Bronchial epithelial cell (primary cell): ENCODE data around the gene RFX5. TPM values are rescaled to one million over a fixed set of nuclear protein-coding genes. Genes with fewer than 3 reads are reported as not detected.

Source experiments
- DNase-seq: peaks from one replicate; pipeline ENCODE4 v3.0.0-alpha.2; 2010; ENCODE audit warnings: low read depth
- FAIRE-seq: peaks from 2 replicates; lab custom pipeline; 2011; peaks lifted over from hg19 to GRCh38; lab: Jason Lieb, UNC
- H3K27me3 ChIP-seq: 2 replicates; pipeline ENCODE4 v1.5.1; 2011; ENCODE audit warnings: low read length; ENCODE audit not compliant: control insufficient read depth, insufficient read depth
- H3K36me3 ChIP-seq: 2 replicates; pipeline ENCODE4 v1.5.1; 2011; ENCODE audit warnings: low read length; ENCODE audit not compliant: control insufficient read depth, insufficient read depth
- H3K4me3 ChIP-seq: 2 replicates; pipeline ENCODE4 v1.5.1; 2011; ENCODE audit warnings: mild to moderate bottlenecking, low read depth, low read length, control low read depth
- CTCF ChIP-seq: IDR thresholded peaks from 2 replicates; pipeline ENCODE4 v1.5.1; 2011; ENCODE audit warnings: mild to moderate bottlenecking, moderate library complexity, low read length, control low read depth, inconsistent platforms; ENCODE audit not compliant: insufficient read depth, severe bottlenecking
- total RNA-seq: library from RNA; depleted of rRNA; stranded (reverse); fragments of >200 nt; gene quantifications from 2 replicates; pipeline ENCODE4 v1.2.1, GENCODE V29; 2014

Gene RFX5
- total RNA-seq, 1 donor from 2014 or later = 16.6 TPM

GRCh38 chr1:151347523-151348246 is 633 bp upstream of the RFX5 start:
- FAIRE-seq (no peak), DNase-seq (no peak)
- H3K27me3 ChIP-seq = no peaks in the 10 kb centered on the region
- TF ChIP-seq CTCF = no peak
- H3K36me3 ChIP-seq = peaks cover 17% of the 10 kb centered on the region
- peak overlapping the region; percentile 29 for H3K4me3 ChIP-seq

GRCh38 chr1:151346082-151346768 is 827 bp downstream of the RFX5 start:
- no peak for FAIRE-seq
- no peak for DNase-seq
- H3K27me3 ChIP-seq = no peaks in the 10 kb centered on the region

GRCh38 chr1:151344291-151344690 is 2.8 kb downstream of the RFX5 start:
- peaks cover 17% of the 10 kb centered on the region for H3K36me3 ChIP-seq
- no peak overlapping the region for H3K4me3 ChIP-seq
- no peak for TF ChIP-seq CTCF
- H3K27me3 ChIP-seq = no peaks in the 10 kb centered on the region
- FAIRE-seq = no peak
- DNase-seq = no peak

More at GRCh38 chr1:151346082-151346768, 827 bp downstream of the RFX5 start:
- TF ChIP-seq CTCF = no peak
- peak overlapping the region; percentile 54 for H3K4me3 ChIP-seq
- peaks cover 17% of the 10 kb centered on the region for H3K36me3 ChIP-seq

- DNase-seq (no peak), FAIRE-seq (no peak)
- Histone ChIP-seq H3K36me3 (peaks cover 17% of the 10 kb centered on the region), H3K4me3 (no peak overlapping the region), H3K27me3 (no peaks in the 10 kb centered on the region)
- TF ChIP-seq CTCF = no peak
These were observed 3.5 kb downstream of the RFX5 start for GRCh38 chr1:151343587-151343986.

- no peak for FAIRE-seq
- Histone ChIP-seq H3K36me3 (peaks cover 17% of the 10 kb centered on the region), H3K27me3 (no peaks in the 10 kb centered on the region), H3K4me3 (no peak overlapping the region)
- TF ChIP-seq CTCF = no peak
- no peak for DNase-seq
These were observed 4.5 kb downstream of the RFX5 start for GRCh38 chr1:151342569-151342968.

- FAIRE-seq (no peak), DNase-seq (no peak)
- no peak for TF ChIP-seq CTCF
- Histone ChIP-seq H3K27me3 (no peaks in the 10 kb centered on the region), H3K36me3 (peaks cover 17% of the 10 kb centered on the region), H3K4me3 (no peak overlapping the region)
These were observed 5.0 kb downstream of the RFX5 start for GRCh38 chr1:151342021-151342420.
